ENCODE measurements around the gene DNER.
"Not testable (repeated sequence)": the region's sequence is repeated elsewhere in the genome, so short reads cannot be mapped to it uniquely, and the experiment has no call there.

The DNER gene

DNA sequence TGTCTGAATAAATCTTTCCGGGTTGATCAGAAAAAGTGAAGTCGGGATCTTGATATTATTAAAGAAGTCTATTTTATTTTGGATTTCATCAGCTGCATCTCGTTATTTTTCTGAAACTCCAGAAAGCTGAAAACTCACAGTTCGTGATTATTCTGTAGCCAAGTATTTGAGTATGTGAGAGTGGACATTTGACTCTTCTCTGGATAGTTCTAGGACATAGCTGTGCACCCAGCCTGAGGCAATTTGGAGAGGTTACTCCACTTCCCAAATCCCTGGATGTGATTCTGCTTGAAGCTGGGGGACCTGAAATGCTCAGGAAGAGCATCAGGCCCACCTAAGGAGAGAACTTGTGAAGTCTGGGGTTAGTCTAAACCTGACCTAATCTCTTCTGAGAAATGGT, 325.6 kb downstream of the DNER start:
- no peak overlapping the region for H3K4me3 Mint-ChIP-seq

DNA sequence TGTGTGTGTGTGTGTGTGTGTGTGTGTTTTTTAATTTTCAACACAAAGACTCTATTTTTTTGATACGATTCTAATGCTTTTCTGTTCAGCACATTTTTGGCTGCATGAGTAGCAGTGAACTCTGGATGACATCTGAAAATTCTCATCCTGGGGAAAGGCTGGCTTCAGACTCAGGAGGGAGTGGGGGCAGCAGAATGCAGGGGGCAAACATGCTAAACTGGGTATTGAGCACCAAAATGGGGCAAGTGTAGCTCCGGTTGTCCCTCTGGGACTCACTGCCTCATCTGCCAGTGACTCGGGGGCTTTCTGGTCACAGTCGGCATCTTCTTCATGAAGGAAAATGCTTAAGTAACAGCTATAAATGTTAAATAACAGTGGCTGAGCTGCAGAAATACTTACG, 326.5 kb downstream of the DNER start:
- H3K27ac Mint-ChIP-seq, result no peak overlapping the region
- no peaks in the 10 kb centered on the region for H3K36me3 Mint-ChIP-seq (ENCODE audit: low read depth)
- peaks cover 24% of the 10 kb centered on the region for H3K27me3 Mint-ChIP-seq
- intact Hi-C loops (cut with micrococcal nuclease), result no loop called here
- no peak overlapping the region for H3K4me3 Mint-ChIP-seq
- peaks cover 15% of the 10 kb centered on the region for H3K4me1 Mint-ChIP-seq (ENCODE audit: low read depth)
- H3K9me3 Mint-ChIP-seq, result peaks cover 29% of the 10 kb centered on the region

More for the DNA sequence above, 325.6 kb downstream of the DNER start:
- H3K9me3 Mint-ChIP-seq, result peaks cover 21% of the 10 kb centered on the region
- no peak overlapping the region for H3K27ac Mint-ChIP-seq
- H3K4me1 Mint-ChIP-seq (ENCODE audit: low read depth), result peaks cover 15% of the 10 kb centered on the region
- peaks cover 21% of the 10 kb centered on the region for H3K27me3 Mint-ChIP-seq
- intact Hi-C loops (cut with micrococcal nuclease), result no loop called here
- no peaks in the 10 kb centered on the region for H3K36me3 Mint-ChIP-seq (ENCODE audit: low read depth)

DNA sequence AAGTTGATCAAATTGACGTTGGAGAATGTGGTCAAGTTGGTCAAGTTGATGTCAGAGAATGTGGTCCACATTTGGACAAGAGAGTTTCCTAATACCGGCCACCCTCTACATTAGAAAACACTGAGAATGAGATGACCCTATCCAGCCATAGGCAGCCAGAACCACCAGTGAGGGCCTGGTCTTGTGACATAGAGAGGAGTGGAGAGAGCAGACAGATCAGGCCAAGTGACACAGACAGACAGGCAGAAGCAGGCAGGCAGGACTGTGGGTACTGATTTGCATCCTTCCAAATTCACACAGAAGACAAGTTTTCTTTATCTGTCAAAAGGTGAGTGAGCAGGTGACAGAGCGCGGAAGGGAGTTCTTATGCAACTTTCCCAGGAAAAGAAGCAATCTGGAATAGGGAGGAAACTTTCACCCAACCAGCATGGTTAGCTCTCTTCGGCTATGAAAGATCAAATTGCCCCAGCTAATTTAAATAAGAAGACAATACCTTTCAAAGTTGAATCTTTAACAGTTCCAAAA, 334.2 kb downstream of the DNER start:
- no peak overlapping the region for H3K4me3 Mint-ChIP-seq
- intact Hi-C loops (cut with micrococcal nuclease), result no loop called here
- H3K9me3 Mint-ChIP-seq, result peaks cover 42% of the 10 kb centered on the region
- peaks cover 27% of the 10 kb centered on the region for H3K27me3 Mint-ChIP-seq
- H3K36me3 Mint-ChIP-seq (ENCODE audit: low read depth), result no peaks in the 10 kb centered on the region
- no peak overlapping the region for H3K27ac Mint-ChIP-seq
- H3K4me1 Mint-ChIP-seq (ENCODE audit: low read depth), result peaks cover 13% of the 10 kb centered on the region

DNA sequence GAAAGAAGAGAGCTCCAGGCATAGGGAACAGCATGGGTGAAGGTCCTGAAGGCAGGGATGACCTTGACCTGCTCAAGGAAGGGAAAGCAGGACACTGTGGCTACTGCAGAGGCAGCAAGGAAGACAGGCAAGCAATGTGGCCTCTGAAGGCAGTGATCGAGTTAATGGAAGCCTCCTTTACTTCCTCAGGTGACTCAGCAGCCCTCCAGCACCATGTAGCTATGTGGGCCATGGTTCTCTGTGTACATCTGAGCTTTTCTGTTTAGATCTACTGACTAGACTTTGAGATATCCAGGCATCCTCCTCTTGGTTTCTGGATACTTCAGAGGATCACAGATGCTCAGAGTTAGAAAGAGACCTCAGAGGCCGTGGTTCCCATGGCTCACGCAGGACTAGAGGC, 336.0 kb downstream of the DNER start:
- peaks cover 29% of the 10 kb centered on the region for H3K9me3 Mint-ChIP-seq
- H3K4me3 Mint-ChIP-seq, result no peak overlapping the region
- peaks cover 8% of the 10 kb centered on the region for H3K4me1 Mint-ChIP-seq (ENCODE audit: low read depth)
- H3K36me3 Mint-ChIP-seq (ENCODE audit: low read depth), result no peaks in the 10 kb centered on the region
- H3K27ac Mint-ChIP-seq, result no peak overlapping the region
- intact Hi-C loops (cut with micrococcal nuclease), result no loop called here
- peaks cover 19% of the 10 kb centered on the region for H3K27me3 Mint-ChIP-seq

DNA sequence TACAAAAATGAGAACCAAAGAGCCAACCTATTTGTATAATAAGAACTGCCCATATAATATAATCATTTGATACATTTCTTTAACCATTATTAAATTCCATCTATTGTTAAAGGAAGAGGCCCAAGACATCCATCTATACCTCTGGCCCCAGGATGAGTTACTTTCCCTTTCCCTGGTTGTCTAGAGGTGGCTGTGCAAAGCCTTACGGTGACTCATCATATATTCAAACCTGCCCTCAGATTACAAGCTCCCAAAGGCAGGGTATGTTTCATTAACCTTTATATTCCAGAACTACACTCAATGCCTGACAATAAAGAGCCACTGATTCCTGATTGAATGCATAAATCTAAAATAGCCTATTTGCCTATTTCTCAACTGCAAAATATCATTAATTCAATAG, 337.5 kb downstream of the DNER start:
- Mint-ChIP-seq H3K27ac (no peak overlapping the region), H3K4me3 (no peak overlapping the region), H3K9me3 (peaks cover 14% of the 10 kb centered on the region), H3K4me1 (ENCODE audit: low read depth) (peaks cover 8% of the 10 kb centered on the region), H3K36me3 (ENCODE audit: low read depth) (no peaks in the 10 kb centered on the region), H3K27me3 (peaks cover 21% of the 10 kb centered on the region)
- intact Hi-C loops (cut with micrococcal nuclease), result no loop called here

DNA sequence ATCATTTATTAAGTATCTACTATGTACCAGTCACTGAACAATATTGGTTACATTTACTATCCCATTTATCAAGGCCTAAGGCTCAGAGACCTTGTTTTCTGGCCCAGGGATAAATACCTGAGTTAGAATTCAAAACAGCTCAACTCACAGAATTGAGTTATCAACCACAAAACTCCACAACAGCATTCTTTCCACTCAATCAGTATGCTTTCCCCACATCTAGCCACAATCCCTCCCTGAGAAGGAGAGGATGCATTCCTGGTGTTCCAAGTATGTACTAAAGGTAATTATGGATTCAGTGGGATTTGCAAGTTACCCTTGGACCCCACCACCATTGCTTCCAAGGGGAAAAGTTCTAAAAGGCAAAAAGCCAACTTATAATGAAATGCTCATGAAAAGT, 339.1 kb downstream of the DNER start:
- H3K4me3 Mint-ChIP-seq, result no peak overlapping the region
- H3K9me3 Mint-ChIP-seq, result peaks cover 12% of the 10 kb centered on the region
- intact Hi-C loops (cut with micrococcal nuclease), result no loop called here
- H3K36me3 Mint-ChIP-seq (ENCODE audit: low read depth), result no peaks in the 10 kb centered on the region
- H3K4me1 Mint-ChIP-seq (ENCODE audit: low read depth), result peaks cover 8% of the 10 kb centered on the region
- H3K27me3 Mint-ChIP-seq, result peaks cover 22% of the 10 kb centered on the region
- no peak overlapping the region for H3K27ac Mint-ChIP-seq

DNA sequence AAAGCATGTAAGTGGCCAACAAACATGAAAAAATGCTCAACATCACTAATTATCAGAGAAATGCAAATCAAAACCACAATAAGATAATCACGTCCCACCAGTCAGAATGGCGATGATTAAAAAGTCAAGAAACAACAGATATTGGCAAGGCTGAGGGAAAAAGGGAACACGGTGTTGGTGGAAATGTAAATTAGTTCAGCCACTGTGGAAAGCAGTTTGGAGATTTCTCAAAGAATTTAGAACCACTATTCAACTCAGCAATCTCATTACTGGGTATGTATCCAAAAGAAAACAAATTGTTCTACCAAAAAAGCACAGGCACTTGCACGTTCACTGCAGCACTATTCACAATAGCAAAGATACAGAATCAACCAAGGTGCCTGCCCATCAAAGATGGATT, 341.0 kb downstream of the DNER start:
- H3K9me3 Mint-ChIP-seq; H3K4me1 Mint-ChIP-seq (ENCODE audit: low read depth); intact Hi-C loops (cut with micrococcal nuclease); H3K4me3 Mint-ChIP-seq; H3K27ac Mint-ChIP-seq; H3K36me3 Mint-ChIP-seq (ENCODE audit: low read depth): not testable (repeated sequence)
- peaks cover 18% of the 10 kb centered on the region for H3K27me3 Mint-ChIP-seq

DNA sequence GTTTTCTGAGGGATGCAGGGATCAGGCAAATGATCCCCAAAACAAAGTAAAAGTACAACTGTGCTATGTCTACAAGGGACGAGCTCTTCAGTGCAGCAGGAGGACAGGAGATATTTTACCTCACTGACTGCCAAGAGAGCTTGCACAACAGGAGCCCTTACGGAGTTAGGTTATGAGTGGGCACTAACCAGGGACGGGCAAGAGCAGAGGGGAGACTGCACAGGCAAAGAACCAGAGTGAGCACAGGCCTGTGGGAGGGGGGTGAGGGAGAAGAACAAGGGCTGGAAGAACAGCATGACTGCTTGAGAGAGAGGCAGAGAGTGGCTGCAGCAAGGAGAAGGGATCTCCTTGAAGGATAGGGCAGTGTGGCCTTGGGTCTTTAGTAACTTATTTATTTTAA, 342.1 kb downstream of the DNER start:
- Mint-ChIP-seq H3K36me3 (ENCODE audit: low read depth) (no peaks in the 10 kb centered on the region), H3K27me3 (peaks cover 18% of the 10 kb centered on the region), H3K4me3 (no peak overlapping the region), H3K4me1 (ENCODE audit: low read depth) (no peaks in the 10 kb centered on the region), H3K9me3 (no peaks in the 10 kb centered on the region), H3K27ac (no peak overlapping the region)
- intact Hi-C loops (cut with micrococcal nuclease), result no loop called here

DNA sequence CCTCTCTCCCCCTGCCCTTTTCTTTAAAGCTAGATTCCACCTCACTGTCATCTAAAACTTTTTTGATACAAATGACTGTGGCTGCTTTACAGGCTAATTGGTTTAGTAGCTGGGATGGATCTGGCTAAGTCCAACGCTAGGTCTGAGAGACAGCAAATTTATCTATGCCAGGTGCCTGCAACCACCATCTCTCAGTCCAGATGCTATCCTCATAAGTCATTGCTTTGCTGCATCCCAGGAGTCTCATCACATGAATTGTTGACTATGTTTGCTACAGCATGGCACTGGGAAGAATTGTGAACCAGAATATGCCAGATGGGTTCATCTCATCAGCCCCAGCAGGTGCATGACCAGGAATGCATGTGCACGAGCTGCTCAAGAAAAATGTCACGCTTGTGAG, 343.3 kb downstream of the DNER start:
- H3K9me3 Mint-ChIP-seq, result no peaks in the 10 kb centered on the region
- no peak overlapping the region for H3K27ac Mint-ChIP-seq
- H3K27me3 Mint-ChIP-seq, result peaks cover 18% of the 10 kb centered on the region

DNA sequence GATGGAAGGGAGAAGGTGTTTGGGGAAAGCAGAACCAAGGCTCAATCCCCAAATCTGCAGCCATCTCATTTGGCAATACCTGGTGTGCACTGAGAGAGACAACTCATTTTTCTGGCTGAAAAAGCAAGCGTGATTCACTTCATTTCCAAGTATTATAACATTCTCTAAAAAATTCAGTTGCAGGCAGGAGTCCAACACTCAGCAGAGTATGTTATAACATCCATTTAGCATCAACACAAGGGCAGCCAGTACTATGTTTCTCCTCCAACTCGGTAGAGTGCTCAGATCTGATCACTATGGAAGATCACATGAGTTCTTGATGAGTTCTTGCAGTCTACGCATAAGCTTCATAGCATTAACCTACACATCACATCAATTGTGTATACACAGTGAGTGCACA, 343.8 kb downstream of the DNER start:
- Mint-ChIP-seq H3K9me3 (no peaks in the 10 kb centered on the region), H3K4me3 (no peak overlapping the region), H3K27me3 (peaks cover 18% of the 10 kb centered on the region), H3K36me3 (ENCODE audit: low read depth) (no peaks in the 10 kb centered on the region), H3K27ac (no peak overlapping the region), H3K4me1 (ENCODE audit: low read depth) (no peaks in the 10 kb centered on the region)
- intact Hi-C loops (cut with micrococcal nuclease), result no loop called here

More for the DNA sequence above, 343.3 kb downstream of the DNER start:
- intact Hi-C loops (cut with micrococcal nuclease), result no loop called here
- Mint-ChIP-seq H3K4me1 (ENCODE audit: low read depth) (no peaks in the 10 kb centered on the region), H3K36me3 (ENCODE audit: low read depth) (no peaks in the 10 kb centered on the region), H3K4me3 (no peak overlapping the region)

DNA sequence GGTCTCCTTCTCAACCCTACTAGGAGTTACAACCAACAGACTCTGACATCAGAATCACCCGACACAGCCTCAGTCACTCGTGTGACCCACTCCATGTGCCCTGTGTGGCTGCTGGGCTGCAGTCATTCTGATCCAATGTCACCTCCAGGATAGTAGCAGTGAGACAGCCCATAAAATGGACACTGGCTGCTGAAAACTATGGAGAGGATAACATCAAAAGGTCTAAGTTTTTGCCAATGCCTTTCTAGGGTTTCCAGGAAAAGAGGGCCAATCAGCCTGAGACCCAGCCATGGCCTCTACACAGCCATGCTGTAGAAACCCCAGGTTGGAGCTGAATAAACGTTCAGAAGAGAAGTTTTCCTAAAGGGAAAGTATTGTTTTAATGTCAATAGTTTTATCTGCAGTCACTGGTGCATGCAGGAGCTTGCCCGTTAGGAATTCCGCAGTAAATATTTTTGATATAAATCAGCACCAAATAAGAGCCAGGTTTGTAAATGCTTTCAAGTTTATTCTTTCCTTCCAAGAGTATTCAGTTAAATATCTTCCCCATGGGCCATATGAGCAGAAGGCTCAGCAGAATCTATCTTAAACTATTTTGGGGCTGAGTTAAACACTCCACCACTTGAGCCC, 351.1 kb downstream of the DNER start:
- H3K9me3 Mint-ChIP-seq, result no peaks in the 10 kb centered on the region
- intact Hi-C loops (cut with micrococcal nuclease), result no loop called here
- no peaks in the 10 kb centered on the region for H3K36me3 Mint-ChIP-seq (ENCODE audit: low read depth)
- no peak overlapping the region for H3K4me3 Mint-ChIP-seq
- no peak overlapping the region for H3K27ac Mint-ChIP-seq
- H3K4me1 Mint-ChIP-seq (ENCODE audit: low read depth), result no peaks in the 10 kb centered on the region
- H3K27me3 Mint-ChIP-seq, result peaks cover 11% of the 10 kb centered on the region

DNA sequence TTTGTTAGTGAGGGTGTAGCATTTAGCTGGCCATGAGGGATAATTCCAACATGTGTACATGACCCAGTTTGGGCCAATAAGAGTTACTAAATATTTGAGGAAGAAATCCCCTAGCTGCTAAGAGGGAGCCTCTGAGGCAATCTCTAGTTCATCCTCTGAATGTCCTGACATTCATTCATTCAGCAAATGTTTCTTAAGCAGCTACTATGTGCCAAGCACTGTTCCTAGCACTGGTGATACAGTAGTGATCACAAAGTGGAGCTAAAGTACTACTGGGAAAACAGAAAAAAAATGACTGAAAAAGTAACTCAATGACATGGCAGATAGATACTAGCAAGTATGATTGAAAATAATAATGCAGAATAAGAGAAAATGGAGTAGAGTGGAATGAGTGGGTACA, 363.5 kb downstream of the DNER start:
- no peaks in the 10 kb centered on the region for H3K36me3 Mint-ChIP-seq (ENCODE audit: low read depth)
- H3K27ac Mint-ChIP-seq, result no peak overlapping the region
- H3K27me3 Mint-ChIP-seq, result peaks cover 13% of the 10 kb centered on the region
- peaks cover 12% of the 10 kb centered on the region for H3K9me3 Mint-ChIP-seq
- H3K4me1 Mint-ChIP-seq (ENCODE audit: low read depth), result peaks cover 15% of the 10 kb centered on the region
- intact Hi-C loops (cut with micrococcal nuclease), result no loop called here
- no peak overlapping the region for H3K4me3 Mint-ChIP-seq

DNA sequence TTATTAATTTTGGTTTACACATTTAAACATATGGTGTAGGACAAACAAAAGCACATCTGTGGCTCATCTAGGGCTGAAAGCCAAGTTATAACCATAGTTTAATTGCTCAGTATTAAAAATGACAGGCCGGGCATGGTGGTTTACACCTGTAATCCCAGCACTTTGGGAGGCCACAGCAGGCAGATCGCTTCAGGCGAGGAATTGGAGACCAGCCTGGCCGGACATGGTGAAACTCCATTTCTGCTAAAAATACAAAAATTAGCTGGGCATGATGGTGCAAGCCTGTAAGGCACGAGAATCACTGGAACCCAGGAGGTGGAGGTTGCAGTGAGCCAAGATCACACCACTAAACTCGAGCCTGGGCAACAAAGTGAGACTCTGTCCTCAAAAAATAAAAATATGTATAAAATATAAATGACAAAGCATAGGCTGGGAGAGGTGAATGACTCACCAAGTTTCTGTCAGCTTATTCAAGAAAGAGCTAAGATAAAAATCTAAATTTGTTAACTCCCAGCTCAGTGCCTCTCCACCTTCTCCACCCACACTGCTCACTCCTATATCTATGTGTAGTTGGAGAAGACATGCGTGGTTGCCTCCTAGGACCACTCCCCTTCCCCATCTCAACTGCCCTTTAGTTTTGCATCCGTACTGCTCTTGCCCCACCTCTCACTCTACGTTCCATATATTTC, 364.1 kb downstream of the DNER start:
- no peak overlapping the region for H3K27ac Mint-ChIP-seq
- peaks cover 15% of the 10 kb centered on the region for H3K4me1 Mint-ChIP-seq (ENCODE audit: low read depth)
- no peak overlapping the region for H3K4me3 Mint-ChIP-seq
- intact Hi-C loops (cut with micrococcal nuclease), result no loop called here
- H3K9me3 Mint-ChIP-seq, result peaks cover 12% of the 10 kb centered on the region
- peaks cover 15% of the 10 kb centered on the region for H3K27me3 Mint-ChIP-seq
- H3K36me3 Mint-ChIP-seq (ENCODE audit: low read depth), result no peaks in the 10 kb centered on the region

DNA sequence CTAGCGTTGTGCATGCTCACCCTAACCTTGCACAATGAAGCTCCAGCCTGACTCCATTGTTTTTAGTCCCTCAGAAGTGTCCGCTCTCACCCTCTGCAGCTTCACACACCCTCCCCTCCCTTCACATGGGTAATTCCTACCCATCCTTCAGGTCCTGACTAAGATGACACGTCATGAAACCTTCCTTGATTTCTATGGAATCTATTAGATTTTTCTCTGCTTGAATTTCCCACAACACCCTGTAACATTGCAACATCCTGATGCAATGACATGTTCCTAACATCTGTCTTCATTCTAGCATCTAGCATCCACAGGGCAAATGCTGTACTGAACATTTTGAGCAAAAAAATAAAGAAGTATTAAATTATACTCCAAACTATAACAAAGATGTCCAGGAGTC, 366.2 kb downstream of the DNER start:
- H3K36me3 Mint-ChIP-seq (ENCODE audit: low read depth), result no peaks in the 10 kb centered on the region
- peaks cover 20% of the 10 kb centered on the region for H3K27me3 Mint-ChIP-seq
- peaks cover 12% of the 10 kb centered on the region for H3K9me3 Mint-ChIP-seq
- intact Hi-C loops (cut with micrococcal nuclease), result no loop called here
- no peak overlapping the region for H3K27ac Mint-ChIP-seq
- H3K4me3 Mint-ChIP-seq, result no peak overlapping the region
- peaks cover 18% of the 10 kb centered on the region for H3K4me1 Mint-ChIP-seq (ENCODE audit: low read depth)

Measured in dendritic cell treated with granulocyte-macrophage colony-stimulating factor and Interleukin-4, amounts not matched to agents 40 ng/mL and 50 ng/mL, for 4 days (primary cell).